HG03342 (cell line): ENCODE results near the gene ZNF622.

Experiments used
- ATAC-seq: cut with Tn5 transposase; IDR thresholded peaks from one replicate; pipeline ENCODE4 v1.9.1; 2021; ENCODE audit warnings: mild to moderate bottlenecking, moderate library complexity; ENCODE audit not compliant: unreplicated experiment

ZNF622 gene, protein sequence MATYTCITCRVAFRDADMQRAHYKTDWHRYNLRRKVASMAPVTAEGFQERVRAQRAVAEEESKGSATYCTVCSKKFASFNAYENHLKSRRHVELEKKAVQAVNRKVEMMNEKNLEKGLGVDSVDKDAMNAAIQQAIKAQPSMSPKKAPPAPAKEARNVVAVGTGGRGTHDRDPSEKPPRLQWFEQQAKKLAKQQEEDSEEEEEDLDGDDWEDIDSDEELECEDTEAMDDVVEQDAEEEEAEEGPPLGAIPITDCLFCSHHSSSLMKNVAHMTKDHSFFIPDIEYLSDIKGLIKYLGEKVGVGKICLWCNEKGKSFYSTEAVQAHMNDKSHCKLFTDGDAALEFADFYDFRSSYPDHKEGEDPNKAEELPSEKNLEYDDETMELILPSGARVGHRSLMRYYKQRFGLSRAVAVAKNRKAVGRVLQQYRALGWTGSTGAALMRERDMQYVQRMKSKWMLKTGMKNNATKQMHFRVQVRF

DNA sequence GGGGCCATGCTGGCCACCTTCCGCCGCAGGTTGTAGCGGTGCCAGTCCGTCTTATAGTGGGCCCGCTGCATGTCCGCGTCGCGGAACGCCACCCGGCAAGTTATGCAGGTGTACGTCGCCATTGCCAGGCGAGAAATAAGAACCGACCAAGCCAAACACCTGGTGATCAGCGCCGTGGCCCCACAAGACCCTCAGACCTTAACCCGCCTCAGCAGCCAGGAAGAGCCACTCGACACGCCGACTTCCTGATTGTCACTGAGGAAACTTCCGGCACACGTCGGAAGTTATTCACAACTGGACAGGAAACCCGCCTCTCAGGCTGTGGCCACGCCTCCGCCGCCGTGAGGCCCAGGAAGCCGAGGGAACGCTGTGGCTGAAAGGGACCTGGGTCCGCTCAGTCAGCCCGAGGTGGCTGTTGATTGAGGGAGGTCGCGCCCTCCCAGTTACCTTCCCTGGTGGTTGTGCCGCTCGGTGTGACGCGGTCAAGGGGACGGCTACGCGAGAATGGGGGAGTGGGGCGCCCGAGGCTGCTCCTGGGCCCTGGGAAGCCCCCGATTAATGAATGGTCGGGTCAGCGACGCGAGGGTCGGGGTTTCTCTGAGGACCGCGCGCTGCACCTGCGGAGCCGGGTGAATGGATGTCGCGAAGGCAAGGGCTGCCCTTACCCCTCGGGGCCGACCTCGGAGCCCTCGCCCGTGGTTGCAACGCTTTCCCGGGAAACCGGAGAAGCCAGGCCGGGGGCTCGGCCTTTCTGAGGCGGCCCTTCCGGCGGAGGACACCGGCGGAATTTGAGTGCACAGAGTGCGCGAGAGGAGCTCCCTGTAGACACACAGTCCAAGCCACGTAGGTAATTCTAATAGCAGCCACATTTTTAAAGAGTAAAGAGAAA is at the start of gene ZNF622:
ZNF622 (minus strand) TSS at position 257 of the 889 bp plus-strand sequence; CDS start at position 122, 135 bp downstream.
- ATAC-seq = peak; percentile 86

DNA sequence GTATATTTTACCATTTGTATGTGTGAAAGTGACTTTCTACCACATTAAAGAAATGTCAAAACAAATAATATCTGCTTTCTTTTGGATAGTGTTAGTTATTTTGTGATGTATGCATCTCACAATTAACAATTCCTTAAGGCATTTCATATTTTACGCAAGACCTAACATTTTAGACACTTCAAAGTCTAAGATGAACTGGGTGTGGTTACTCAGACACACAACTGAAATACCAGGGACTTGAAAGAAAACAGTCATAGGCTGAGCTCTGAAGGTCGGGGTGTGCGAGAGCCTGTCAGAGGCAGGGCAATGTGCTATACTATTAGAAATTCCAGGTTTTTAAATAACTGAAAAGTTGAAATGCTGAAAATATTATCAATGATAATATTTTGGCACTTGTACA is 44.5 kb upstream of the ZNF622 start:
- ATAC-seq = no peak

DNA sequence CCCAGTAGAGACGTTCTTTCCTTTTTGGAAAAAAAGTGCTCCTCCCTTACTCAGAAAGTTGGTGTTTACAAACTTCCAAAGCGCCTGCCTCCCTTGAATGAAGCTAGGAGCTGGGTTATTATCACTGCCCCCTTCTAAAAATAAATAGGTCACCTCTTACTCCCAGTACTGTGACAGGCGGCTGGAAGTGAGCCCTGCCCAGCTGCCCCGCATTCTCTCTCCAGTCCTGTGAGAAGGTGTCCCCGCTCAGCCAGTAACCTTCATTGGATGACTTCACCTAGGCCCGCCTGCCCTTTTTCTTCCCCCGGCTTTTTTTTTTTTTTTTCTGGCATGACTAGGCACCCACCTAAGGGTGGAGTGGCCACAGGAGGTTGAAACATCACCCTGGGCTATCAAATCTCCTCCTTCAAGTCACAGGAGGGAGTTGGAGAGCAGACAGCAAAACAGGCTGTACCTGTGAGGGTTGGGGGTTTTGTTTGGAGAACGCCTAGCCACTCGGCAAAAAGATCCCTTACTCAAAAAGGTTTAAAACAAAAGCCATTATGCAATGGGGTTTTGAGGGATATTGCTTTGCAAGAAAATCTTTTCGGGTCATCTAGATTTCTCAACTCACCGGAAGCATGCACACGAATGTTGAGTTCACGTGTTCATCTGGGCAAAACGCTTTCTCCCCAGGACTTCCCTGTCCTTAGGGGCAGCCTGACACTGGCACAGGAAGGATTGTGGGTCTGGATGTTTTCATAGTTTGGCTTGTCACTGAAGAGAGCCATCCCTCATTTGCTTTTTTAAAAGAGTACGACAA is 43.3 kb upstream of the ZNF622 start:
- no peak for ATAC-seq

DNA sequence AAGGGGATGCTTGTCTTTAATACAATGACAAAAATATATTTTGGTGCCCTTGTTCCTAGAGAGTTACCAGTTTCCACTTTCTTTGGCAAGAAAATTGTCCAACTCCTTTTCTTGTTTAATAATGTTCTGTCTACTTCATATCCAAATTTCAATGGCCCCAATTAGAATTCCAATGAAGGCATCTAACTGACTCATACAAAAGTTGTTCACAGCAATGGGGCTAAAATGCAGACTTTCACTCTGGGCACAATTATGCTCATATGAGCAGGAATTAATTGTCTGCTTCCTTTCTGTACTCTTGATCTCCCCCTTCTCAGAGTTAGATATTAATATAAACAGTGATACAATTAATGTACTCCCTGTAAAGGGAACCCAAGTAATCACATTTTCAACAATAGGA is 42.1 kb upstream of the ZNF622 start:
- no peak for ATAC-seq

DNA sequence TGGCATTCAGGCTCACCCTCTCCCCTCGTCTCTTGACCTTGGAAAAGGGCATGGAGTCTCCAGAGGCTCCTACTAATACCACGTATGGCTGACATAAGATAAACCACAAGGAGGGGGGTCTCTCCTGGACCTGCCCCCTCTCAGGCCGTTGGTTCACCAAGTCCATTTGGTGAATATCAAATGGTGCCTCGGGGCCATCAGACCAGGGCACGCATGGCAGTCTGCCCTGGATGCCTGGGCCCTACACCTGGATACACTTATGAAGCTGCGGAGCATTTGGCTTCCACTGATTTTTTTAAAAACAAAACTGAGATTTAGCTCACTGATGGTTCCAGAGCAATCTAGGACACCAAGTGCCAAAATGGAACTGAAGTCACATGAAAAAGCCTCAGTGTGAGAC is 40.3 kb upstream of the ZNF622 start:
- no peak for ATAC-seq

DNA sequence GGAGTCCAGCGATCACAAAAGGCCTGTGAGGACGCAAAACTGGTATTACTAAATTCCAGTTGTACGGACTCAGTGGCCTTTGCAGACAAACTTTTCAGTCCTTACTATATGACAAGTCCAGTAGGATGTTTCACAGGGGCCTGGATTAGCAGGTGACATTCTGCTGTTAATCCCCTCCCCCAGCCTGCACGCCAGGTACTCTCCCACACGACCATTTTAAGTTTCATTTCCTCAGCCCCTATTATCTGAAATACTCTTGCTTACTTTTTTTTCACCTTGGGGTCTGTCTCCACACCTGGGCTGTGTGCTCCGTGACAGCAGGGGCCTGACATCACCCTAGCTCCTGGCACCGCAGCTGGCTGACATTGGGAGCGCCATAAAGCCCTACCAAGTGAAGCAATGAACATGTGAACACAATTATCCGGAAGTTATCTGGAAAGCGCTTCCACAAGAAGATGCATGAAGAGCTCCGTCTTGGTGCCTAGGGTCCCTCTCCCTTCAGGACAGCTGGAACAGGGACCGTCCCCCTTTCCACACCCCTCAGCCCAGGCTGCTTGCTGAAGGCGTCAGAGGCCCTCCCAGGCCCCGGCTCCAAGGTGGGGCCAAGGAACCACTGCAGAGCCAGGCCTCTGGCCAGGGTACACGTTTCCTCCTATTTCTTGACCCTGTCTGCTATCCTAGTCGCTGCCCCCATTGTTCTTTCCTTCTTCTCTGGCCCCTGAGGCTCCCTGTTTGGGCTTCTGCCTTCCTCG is 39.7 kb upstream of the ZNF622 start:
- no peak for ATAC-seq

DNA sequence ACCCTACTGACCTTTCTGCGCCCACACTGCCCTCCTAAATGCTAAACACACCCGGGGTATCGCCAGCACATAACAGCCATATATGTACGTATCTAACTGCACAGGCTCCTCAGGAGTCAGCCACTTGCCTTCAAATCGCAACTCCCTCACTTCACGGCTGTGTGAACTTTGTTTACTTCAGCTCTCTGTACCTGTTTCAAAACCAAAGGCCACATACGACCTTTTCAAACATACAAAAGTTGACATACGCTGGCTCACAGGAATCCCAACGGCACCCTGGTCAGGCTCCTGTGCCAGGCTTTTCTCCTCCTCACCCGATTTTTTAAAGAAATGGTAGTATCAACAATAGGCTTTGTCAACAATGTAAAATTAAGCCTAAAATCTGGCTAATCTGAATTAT is 39.0 kb upstream of the ZNF622 start:
- ATAC-seq = no peak

DNA sequence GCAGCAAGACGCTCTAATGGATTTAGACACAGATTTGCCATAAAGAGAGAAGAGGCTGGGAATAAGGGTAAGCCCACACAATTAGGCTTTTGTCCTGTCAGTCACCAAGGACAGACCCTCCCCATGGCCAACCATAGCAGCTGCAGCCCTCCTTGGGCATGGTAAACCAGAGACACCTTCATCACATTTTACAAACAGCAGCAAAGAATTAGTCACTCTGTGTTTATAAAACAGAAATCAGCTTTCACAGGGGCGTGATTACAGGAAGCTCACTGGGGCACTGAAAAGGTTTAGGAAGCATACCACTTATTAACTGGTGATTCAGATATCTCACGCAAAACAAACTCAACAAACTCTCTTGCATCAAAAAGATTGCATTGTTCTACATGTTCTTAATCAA is 37.3 kb upstream of the ZNF622 start:
- no peak for ATAC-seq

DNA sequence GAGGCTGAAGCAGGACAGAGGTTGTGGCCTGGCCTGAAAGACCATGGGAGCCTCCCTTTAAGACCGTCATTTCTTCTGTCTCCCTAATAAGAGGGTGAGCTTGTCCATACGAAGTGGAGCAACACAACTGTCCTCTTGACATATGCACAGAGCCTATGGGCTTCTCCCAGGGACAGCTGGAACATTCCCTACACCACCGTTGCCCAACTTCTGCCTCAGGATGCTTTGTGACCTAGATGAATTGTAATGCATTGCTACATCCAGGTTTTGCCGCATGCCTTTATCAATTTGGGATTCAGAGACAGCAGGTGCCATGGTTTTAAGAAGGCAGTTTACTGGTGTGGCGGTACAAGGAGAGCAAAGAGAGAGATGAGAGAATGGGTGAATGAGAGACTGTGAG is 34.4 kb upstream of the ZNF622 start:
- ATAC-seq = no peak

DNA sequence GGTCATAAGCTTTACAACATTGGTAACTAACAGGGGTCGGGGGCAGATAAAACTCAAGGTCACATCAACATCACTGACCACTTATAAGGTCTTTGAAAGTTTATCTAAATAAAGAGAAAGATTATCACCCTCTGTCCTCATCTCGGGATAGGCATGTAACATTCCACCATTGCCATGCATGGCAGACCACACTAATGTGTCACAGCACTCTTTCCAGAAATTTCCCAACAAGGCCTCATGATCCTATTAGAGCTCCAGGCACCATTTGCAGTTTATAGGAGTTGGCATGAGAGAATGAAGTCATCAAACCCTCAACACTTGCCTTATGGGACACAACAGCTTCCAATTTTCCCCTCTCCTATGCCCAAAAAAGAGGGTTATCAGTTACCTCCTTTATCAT is 31.9 kb upstream of the ZNF622 start:
- no peak for ATAC-seq

DNA sequence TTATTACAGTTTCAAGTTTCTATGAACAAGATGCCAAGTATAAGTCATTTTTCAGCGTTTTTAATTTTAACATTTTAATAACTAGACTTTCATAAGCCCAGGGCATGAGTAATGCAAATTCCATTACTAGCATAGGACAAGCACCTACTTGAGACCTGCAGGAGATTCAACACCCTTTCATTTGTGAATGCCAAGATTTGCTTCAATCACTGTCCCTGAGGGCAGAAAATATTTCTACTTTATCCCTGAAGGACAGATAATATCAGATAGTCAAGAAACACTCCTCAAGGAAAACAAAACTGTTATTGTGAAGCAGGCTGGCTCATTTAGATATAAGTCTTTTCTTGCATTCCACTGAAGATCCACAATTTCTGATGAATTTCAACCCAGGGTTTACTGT is 27.7 kb upstream of the ZNF622 start:
- no peak for ATAC-seq

DNA sequence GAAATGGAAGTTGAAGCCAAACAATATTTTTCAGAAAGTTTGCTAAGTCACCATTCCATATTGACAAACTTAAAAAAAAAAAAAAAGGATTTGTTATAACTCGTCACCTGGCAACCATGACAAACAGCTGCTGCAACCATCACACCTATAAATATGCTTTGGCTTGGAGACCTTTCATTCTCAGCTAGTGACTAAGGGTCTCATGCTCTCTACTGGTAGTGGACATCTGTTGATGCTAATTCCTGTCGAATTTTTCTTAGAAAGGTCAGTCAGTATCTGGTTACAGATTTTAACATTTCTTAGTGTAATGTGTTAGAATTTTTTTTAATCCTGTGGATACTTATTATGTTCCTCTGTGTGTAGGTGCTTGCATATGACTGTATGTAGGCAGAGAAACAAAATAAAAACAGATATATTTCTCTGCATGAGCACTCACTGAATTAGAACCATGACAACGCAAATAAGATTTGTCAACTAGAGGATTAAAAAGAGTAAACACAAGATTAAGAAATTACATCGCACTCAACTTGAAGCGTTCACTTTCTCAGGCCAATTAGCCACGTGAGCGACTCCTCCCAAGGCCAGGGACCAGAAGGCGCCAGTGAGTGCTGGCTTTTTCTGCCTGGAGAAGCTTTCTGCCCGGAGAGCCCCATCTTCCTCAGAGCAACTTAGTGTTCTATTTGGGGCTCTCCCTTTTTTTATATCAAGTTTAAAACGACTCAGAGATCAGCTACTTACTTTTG is 27.0 kb upstream of the ZNF622 start:
- no peak for ATAC-seq

DNA sequence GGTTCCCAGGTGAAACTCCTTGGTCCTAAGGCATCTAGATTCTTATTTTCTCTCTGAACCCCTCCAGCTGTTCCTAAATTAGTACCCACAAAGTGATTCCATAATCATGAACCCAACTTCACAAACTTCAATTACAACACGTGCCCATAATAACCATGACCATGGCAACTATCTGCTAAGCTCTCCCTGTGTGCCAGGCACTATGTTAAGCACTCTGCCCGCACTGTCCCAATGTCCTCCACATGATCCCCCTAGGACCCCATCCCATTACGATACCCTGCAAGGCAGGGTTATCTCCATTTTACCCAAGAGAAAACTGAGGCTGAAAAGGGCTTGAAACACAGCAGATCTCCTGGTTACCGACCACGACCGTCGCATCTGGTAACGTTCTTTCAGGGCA is 25.3 kb upstream of the ZNF622 start:
- no peak for ATAC-seq

DNA sequence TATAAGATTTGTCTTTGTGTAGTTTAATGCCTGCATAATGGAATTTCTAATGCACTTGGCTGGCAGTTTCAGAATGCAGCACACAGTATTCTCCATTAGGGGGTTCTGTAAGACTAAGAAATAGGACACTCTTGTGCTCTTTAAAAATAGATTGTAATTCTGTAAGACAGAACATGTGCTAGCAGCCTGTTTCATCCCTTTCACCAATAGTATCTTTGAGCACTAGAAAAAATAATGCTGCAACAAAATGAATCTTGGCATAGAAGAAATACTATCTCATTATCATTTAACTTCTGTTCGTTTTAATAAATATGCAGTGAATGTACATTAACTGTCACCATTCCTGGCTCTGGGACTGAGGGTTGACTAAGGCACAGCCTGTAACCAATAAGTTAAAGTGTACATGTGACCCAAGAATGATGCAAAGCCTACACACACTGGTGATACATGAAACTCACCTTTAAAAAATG is 23.8 kb upstream of the ZNF622 start:
- ATAC-seq = peak; percentile 65

DNA sequence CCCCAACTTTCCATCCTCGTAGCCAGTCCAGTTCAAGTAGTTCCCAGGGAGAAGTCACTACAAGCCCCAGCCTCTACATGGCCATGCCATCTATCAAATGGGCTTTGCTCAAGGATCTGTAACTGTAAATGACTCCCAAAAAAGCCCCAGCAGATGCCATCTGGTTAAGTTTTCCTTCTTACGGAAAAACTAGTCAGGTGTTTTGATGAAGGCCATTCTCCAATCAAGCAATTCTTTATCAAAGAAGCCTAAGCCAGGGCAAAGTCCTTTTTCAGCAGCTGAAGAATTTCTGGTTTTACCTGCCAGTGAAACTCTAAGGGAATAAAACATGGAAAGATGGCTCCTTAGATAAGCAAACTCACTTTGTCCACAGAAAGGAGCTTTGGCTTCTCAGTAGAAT is 21.9 kb upstream of the ZNF622 start:
- no peak for ATAC-seq

DNA sequence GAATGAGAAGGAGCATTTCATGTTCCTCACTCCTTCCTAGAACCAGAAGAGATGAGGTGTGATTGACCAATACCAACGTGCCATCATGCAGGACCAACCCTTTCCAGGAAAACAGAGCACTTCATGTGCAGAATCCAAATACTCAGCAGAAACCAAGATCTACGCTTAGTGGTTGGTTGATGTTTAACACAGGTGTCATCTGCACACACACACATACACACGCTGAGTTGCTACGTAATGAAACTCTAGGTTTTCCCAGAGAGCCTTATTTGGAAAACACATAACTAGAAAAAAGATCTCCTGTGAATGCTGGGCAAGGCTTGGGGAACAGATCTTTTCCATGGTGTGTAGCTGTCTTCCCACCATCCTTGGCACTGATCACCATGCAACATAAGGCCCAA is 21.1 kb upstream of the ZNF622 start:
- ATAC-seq = no peak

DNA sequence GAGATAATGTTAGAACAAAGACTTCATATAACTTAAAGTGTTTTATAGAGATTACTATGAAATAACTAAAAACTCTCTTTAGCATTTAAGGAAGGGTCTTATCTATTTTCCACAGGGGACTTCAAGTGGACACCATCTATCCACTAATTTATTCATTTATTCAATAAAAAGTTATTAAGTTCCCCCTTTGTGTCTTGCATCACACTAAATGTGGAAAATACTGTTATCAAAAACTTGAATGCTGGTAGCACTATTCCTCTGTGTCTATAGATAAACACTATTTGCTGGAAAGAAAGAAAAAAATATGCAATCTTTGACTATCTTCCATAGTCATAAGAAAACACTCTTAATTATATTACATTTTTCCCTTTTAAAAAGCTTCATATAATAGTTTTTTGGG is 20.1 kb upstream of the ZNF622 start:
- no peak for ATAC-seq

DNA sequence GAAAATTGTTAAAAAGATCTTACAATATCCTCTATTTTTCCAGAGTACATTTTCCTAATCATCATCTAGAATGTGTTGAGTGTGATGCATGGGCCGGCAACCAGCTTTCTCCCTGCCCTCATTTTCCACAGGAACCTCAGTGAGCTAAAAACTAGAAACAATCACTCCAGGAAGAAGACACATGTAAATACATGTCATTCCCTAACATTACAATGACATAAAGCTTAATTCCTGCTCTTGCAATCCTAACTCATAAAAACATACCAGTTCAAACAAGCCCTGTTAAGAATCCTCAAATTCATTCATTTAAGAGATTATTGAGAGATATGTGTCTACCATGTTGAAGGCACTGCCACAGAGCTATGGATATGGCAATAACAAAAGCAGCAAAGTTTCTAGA is 18.5 kb upstream of the ZNF622 start:
- ATAC-seq = no peak

DNA sequence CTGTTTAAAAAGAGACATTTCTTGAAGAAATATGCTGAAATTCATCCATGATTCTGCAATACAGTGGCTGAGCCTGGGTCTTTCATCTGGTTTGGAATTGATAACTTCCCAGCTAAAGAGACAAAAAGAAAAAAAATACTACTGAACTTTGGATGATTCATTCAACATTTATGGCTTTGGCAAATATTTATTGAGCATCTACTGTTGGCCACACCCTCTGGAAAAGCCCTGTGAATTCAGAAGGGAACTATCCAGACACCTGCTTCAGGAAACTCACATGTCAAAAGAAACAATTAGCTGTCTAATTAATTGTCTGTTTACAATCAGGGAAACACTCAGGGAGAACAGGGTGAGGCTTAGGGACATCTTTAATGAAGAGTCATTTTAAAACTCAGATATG is 17.8 kb upstream of the ZNF622 start:
- no peak for ATAC-seq

DNA sequence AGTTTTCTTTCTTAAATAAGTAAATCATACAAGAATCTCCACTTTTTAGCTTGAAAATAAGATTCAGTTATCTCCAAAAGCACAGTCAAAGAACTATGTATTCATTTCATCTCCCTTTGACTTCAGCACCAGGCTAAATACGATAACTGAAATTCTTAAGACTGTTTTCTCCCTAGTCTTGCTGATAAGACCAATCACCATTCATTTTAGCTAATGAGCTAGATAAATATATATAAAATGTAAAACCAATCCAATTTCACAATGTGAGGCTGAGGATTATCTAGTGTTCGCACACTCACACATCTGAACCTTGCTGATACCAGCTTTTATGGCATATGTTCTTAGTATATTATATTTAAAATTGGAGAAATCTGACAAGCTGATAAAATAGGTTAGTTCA is 17.3 kb upstream of the ZNF622 start:
- ATAC-seq = no peak
